Activated CD8-positive, alpha-beta T cell treated with anti-CD3 and anti-CD28 coated beads for 36 hours (primary cell): ENCODE results near the gene CFAP20. TPM values are rescaled to one million over a fixed set of nuclear protein-coding genes. Genes with fewer than 3 reads are reported as not detected.

Experiments
- ATAC-seq: fragments of 200-7000 bp; cut with Tn5 transposase; one replicate; pipeline ENCODE4 v1.10.0; 2021; ENCODE audit warnings: mild to moderate bottlenecking, moderate library complexity
- CTCF ChIA-PET: fragments of 350-600 bp; sonication (Branson Sonifier 250); formaldehyde crosslinking; loops from one replicate; lab custom pipeline; 2021; ENCODE audit warnings: antibody characterized with exemption; lab: Charles Lee
- POLR2A ChIA-PET: fragments of 350-600 bp; sonication (Branson Sonifier 250); formaldehyde crosslinking; loops from one replicate; lab custom pipeline; 2021; ENCODE audit warnings: antibody characterized with exemption; lab: Charles Lee
- DNase-seq: peaks from one replicate; pipeline ENCODE4 v3.0.0-alpha.2; 2020
- H3K27ac Mint-ChIP-seq: one replicate; pipeline ENCODE4 v1.8.0; 2021; ENCODE audit warnings: mild to moderate bottlenecking, mixed read lengths
- H3K27me3 Mint-ChIP-seq: one replicate; pipeline ENCODE4 v1.8.0; 2021; ENCODE audit warnings: mixed read lengths
- H3K36me3 Mint-ChIP-seq: one replicate; pipeline ENCODE4 v1.8.0; 2021; ENCODE audit warnings: low read depth, mixed read lengths
- H3K4me1 Mint-ChIP-seq: one replicate; pipeline ENCODE4 v1.8.0; 2021; ENCODE audit warnings: low read depth, mixed read lengths
- H3K4me3 Mint-ChIP-seq: one replicate; pipeline ENCODE4 v1.8.0; 2021; ENCODE audit warnings: mild to moderate bottlenecking, moderate library complexity, mixed read lengths
- H3K9me3 Mint-ChIP-seq: one replicate; pipeline ENCODE4 v1.8.0; 2021; ENCODE audit warnings: mixed read lengths
- intact Hi-C: fragments of 100-400 bp; cut with micrococcal nuclease; formaldehyde crosslinking; loops from one replicate; pipeline ENCODE4 v1.10.0; 2022
- total RNA-seq, 2 experiments: library from RNA; stranded (reverse); gene quantifications; one replicate each; pipeline ENCODE4 v1.2.3, GENCODE V29; 2021
- TF ChIP-seq, protein P1 (sequence below): fragments of 200-600 bp; IDR thresholded peaks from one replicate; pipeline ENCODE4 v1.8.0; 2022; ENCODE audit warnings: antibody characterized with exemption, mild to moderate bottlenecking

The CFAP20 gene
- total RNA-seq, 2 experiments from 2014 or later = 36.5 to 40.4 TPM

DNA sequence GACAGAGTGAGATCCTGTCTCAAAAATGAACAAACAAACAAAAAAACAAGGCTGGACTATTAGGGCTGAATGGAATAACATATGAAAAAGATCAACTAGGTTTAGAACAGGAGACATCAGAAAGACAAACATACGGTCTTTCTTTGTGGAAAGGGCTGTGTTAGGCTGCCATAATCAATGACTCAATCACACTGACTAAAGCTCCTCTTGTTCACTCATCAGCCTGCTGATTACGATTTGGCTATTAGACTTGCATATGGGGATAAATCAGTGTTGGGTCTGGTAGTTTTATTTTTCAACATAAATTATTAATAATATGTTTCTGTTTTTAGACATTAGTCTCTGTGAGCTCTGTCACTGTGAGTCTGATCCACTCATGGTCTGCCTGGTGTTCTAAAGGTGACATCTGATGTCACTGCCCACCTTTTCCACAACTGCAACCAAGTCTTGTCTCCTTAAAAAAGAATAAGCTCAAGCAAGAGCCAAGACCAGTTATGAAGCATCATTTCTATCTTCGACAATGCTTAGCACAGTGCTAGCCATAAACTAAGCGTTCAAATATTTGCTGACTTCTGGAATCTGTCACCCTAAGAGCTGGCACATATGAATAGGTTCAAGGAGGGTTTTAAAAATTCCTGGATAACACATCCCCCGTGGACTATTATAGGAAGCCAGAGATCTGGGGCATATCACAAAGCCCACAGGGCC lies 10.2 kb downstream of the CFAP20 start:
- Mint-ChIP-seq H3K36me3 (peaks cover 18% of the 10 kb centered on the region), H3K4me1 (peaks cover 34% of the 10 kb centered on the region), H3K4me3 (no peak overlapping the region), H3K27me3 (no peaks in the 10 kb centered on the region), H3K9me3 (no peaks in the 10 kb centered on the region), H3K27ac (no peak overlapping the region)
- intact Hi-C loops = no loop called here
- ATAC-seq = no peak
- CTCF ChIA-PET = interaction anchor here (7.2 kb wide), 1 partner anchor 22 kb away, joined by 30 read pairs; no protein-coding TSS in a partner anchor
- POLR2A ChIA-PET = no interaction called here
- TF ChIP-seq, protein P1, sequence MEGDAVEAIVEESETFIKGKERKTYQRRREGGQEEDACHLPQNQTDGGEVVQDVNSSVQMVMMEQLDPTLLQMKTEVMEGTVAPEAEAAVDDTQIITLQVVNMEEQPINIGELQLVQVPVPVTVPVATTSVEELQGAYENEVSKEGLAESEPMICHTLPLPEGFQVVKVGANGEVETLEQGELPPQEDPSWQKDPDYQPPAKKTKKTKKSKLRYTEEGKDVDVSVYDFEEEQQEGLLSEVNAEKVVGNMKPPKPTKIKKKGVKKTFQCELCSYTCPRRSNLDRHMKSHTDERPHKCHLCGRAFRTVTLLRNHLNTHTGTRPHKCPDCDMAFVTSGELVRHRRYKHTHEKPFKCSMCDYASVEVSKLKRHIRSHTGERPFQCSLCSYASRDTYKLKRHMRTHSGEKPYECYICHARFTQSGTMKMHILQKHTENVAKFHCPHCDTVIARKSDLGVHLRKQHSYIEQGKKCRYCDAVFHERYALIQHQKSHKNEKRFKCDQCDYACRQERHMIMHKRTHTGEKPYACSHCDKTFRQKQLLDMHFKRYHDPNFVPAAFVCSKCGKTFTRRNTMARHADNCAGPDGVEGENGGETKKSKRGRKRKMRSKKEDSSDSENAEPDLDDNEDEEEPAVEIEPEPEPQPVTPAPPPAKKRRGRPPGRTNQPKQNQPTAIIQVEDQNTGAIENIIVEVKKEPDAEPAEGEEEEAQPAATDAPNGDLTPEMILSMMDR = no peak
- DNase-seq = no peak

DNA sequence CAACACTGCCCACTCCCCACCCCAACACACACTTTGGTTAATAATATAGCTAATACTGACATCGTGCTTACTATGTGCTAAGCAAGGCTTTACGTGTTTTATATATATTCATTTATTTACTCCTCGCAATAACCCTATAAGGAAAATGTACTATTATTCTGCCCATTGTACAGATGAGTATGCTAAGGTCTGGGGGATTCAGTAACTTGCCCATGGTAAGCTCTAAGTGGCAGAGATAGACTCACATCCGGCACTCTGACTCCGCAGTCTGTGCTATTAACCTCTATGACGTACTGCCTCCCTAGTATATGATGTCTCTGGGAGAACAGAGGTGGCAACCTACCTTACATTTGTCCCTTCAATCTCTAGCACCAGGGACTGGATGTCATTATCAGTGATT lies 12.7 kb downstream of the CFAP20 start:
- intact Hi-C loops = no loop called here
- CTCF ChIA-PET = interaction anchor here (1.1 kb wide), 1 partner anchor 20 kb away, joined by 3 read pairs; no protein-coding TSS in a partner anchor
- DNase-seq (no peak), ATAC-seq (no peak)
- Mint-ChIP-seq H3K27me3 (no peaks in the 10 kb centered on the region), H3K4me1 (peaks cover 21% of the 10 kb centered on the region), H3K4me3 (no peak overlapping the region), H3K9me3 (no peaks in the 10 kb centered on the region), H3K27ac (no peak overlapping the region), H3K36me3 (peaks cover 27% of the 10 kb centered on the region)
- POLR2A ChIA-PET = interaction anchor here (0.6 to 1.3 kb wide), 2 partner anchors 12 to 217 kb away, joined by 3 to 4 read pairs; partner anchors contain the start of gene CFAP20
- TF ChIP-seq, protein P1 = no peak

GRCh38 chr16:58116081-58116480 lies 13.1 kb downstream of the CFAP20 start:
- no peak for DNase-seq
- intact Hi-C loops = no loop called here
- Mint-ChIP-seq H3K27me3 (no peaks in the 10 kb centered on the region), H3K27ac (no peak overlapping the region), H3K4me1 (peaks cover 18% of the 10 kb centered on the region), H3K9me3 (no peaks in the 10 kb centered on the region), H3K36me3 (peaks cover 27% of the 10 kb centered on the region), H3K4me3 (no peak overlapping the region)
- TF ChIP-seq, protein P1 = no peak
- POLR2A ChIA-PET = interaction anchor here (0.6 to 1.3 kb wide), 2 partner anchors 13 to 217 kb away, joined by 3 to 4 read pairs; partner anchors contain the start of gene CFAP20
- ATAC-seq = no peak
- CTCF ChIA-PET = interaction anchor here (1.1 kb wide), 1 partner anchor 19 kb away, joined by 3 read pairs; no protein-coding TSS in a partner anchor

GRCh38 chr16:58114827-58115825 lies 14.1 kb downstream of the CFAP20 start:
- Mint-ChIP-seq H3K27ac (no peak overlapping the region), H3K27me3 (no peaks in the 10 kb centered on the region), H3K36me3 (peaks cover 27% of the 10 kb centered on the region), H3K4me1 (peaks cover 10% of the 10 kb centered on the region), H3K4me3 (no peak overlapping the region), H3K9me3 (no peaks in the 10 kb centered on the region)
- intact Hi-C loops = no loop called here
- POLR2A ChIA-PET = no interaction called here
- ATAC-seq (no peak), DNase-seq (no peak)
- TF ChIP-seq, protein P1 = no peak
- CTCF ChIA-PET = interaction anchor here (0.7 kb wide), 1 partner anchor 18 kb away, joined by 3 read pairs; no protein-coding TSS in a partner anchor
